ENCODE data around the gene USP26.
"Not testable (repeated sequence)": the region's sequence is repeated elsewhere in the genome, so short reads cannot be mapped to it uniquely, and the experiment has no call there.

The USP26 gene

GRCh38 chrX:133097031-133097430 lies at the start of gene USP26:
Gene USP26 (minus strand): TSS chrX:133097109. CDS start chrX:133028220, 68,889 bp downstream.
- no peak for DNase-seq (ENCODE audit: low read depth in 2 of 2)

DNA sequence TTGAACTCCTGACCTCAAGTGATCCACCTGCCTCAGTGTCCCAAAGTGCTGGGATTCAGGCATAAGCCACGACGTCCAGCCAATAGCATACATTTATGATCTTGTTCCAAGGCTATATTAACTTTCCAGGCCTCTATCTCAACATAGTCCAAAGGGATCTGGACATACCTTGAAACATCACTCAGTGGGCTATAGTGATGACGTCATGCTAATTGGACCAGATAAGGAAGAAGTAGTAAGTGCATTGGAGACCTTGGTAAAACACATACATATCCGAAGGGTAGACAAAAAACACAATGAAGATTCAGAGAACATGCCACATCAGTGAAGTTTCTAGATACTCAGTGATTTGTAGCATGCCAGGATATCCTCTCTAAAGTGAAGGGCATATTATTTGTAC lies 37.4 kb upstream of the USP26 start:
- DNase-seq (ENCODE audit: low read depth in 2 of 2), result no peak

GRCh38 chrX:133120406-133120805 lies 23.5 kb upstream of the USP26 start:
- no peak for DNase-seq (ENCODE audit: low read depth in 2 of 2)

DNA sequence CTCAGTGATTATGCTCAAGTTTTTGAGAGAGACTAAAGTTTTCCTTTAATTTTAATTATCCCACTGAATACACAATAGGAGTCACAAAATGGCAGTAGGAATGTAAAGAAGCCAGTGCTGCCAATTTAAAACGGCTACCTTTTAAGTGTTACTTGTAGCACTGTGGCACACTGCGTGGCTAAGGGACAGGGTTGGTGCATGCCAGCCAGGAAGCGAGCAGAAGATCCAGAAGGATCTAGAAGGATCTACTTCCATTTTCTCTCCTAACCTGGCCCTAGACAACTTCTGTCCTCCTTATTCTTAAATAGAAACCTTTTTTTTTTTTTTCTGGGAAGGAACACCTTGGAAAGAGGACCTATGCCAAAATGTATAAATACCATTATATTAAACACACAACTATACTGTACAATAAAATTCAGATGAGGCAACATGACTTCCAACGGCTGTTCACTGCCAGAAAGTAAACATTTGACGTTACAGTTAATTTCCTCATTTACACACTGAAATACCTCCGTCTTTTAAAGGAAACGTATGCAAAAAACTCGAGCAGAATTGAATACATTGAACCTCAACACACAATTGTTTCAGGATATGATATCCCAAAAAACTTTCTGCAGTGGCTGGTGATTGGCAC lies 2.7 kb downstream of the USP26 start:
- DNase-seq (ENCODE audit: low read depth in 2 of 2), result no peak

DNA sequence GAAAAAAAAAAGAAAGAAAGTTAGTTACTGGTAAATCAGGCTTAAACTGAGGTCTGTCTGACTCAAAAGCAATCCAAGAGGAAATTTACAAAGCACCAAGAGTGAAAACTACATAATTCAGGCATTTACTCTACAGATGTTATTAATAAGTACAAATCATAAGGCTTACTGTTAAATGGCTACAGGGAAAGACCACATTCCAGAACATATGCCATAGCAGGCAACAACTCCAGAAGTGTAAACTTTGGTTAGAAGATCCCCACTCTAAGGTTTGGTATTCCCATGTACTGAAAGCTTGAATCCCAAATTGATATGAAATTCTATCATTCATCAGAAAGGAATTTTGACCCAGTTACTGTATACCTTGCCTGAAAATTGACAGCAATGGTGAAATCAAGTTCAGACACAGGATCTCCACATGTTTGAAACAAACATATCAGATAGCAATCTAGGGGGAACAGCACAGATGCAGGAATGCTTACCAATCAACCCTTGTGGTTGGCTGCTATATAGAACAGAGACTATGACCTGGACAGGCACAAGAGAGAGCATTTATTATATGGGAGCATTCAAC lies 6.6 kb downstream of the USP26 start:
- no peak for DNase-seq (ENCODE audit: low read depth in 2 of 2)

- DNase-seq (ENCODE audit: low read depth in 2 of 2), result no peak
These were observed 7.5 kb downstream of the USP26 start for GRCh38 chrX:133089411-133089810.

GRCh38 chrX:133085785-133086184 lies 11.1 kb downstream of the USP26 start:
- DNase-seq (ENCODE audit: low read depth in 2 of 2), result no peak

GRCh38 chrX:133085056-133085455 lies 11.9 kb downstream of the USP26 start:
- not testable (repeated sequence) for DNase-seq (ENCODE audit: low read depth in 2 of 2)

GRCh38 chrX:133083899-133084298 lies 13.0 kb downstream of the USP26 start:
- DNase-seq (ENCODE audit: low read depth in 2 of 2), result no peak

DNA sequence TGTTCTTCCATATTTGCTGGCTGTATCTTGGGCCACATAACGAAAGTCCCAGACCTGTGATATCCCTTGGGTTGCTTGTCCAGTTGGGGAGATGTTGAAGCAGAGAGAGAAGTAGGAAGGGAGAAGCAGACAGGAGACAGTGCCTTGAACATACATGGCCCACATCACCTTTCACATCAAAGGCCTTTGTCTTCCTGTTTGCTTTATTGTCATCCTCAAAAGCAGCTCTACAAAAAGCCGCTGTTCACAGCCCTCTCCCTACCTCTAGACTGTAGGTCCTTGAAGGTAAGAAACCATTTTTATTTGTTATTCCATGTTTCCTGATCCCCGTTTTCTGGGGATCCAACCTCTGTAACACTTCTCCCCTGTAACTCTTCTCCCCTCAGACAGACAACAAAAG lies 14.9 kb downstream of the USP26 start:
- no peak for DNase-seq (ENCODE audit: low read depth in 2 of 2)

DNA sequence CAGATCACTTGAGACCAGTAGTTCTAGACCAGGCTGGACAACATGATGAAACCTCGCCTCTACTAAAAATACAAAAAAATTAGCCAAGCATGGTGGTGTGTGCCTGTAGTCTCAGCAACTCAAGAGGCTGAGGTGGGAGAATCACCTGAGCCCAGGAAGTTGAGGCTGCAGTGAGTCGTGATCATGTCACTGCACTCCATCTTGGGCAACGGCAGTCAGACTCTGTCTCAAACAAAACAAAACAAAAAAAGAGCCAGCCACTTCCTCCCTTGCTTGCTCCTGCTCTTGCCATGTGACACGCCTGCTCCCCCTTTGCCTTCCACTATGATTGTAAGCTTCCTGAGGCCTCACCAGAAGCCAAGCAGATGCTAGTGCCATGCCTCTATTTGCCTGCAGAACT lies 19.1 kb downstream of the USP26 start:
- not testable (repeated sequence) for DNase-seq (ENCODE audit: low read depth in 2 of 2)

GRCh38 chrX:133072566-133072965 lies 24.3 kb downstream of the USP26 start:
- DNase-seq (ENCODE audit: low read depth in 2 of 2), result no peak

DNA sequence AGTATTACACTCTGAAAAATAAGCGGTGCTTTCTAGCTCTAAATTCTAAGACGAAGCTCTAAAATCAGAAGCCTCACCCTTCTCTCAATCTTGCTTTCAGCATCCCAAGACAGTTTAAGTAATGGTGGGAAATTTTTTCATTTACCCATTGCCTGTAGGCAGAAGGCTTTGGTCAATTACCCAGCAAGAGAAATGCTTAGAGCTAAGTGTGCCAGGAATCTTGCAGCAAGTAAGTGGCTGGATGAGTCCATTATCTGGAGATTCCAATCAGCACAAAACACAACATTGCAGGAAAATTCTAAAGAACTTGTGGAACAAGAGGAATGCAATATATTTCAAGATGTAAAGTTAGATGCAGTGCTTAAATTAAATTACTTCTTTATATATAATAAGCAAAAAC lies 28.4 kb downstream of the USP26 start:
- no peak for DNase-seq (ENCODE audit: low read depth in 2 of 2)

- DNase-seq (ENCODE audit: low read depth in 2 of 2), result no peak
These were observed 40.6 kb downstream of the USP26 start for GRCh38 chrX:133056341-133056740.

DNA sequence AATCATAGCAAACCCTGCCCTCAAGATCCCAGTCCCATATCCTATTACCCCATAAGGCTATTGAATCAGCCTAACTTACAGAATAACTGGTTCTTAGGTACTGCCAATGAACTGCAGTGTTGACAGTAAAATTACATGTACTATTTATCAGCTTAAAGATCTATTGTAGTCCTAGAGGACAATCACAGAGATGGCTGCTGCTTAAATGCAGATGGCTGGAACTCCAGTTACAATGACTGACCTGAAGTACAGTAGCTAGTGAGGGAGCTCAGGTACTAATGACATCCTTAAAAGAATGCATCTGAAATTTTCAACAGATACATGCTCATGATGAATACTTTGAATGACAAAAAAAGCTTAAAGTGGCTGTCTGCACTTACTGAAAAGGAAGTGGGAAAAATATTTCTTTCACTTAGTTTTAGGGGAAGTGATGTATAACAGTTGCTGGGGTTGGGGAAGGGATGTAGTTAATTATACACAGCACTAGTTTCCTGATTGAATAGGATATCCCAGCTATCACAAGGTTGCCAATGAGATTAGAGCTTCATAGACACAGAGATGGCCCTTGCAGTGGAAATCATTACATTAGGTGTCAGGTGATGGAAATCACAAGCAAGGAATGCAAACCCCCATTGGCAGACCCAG lies 42.0 kb downstream of the USP26 start:
- DNase-seq (ENCODE audit: low read depth in 2 of 2), result no peak

DNA sequence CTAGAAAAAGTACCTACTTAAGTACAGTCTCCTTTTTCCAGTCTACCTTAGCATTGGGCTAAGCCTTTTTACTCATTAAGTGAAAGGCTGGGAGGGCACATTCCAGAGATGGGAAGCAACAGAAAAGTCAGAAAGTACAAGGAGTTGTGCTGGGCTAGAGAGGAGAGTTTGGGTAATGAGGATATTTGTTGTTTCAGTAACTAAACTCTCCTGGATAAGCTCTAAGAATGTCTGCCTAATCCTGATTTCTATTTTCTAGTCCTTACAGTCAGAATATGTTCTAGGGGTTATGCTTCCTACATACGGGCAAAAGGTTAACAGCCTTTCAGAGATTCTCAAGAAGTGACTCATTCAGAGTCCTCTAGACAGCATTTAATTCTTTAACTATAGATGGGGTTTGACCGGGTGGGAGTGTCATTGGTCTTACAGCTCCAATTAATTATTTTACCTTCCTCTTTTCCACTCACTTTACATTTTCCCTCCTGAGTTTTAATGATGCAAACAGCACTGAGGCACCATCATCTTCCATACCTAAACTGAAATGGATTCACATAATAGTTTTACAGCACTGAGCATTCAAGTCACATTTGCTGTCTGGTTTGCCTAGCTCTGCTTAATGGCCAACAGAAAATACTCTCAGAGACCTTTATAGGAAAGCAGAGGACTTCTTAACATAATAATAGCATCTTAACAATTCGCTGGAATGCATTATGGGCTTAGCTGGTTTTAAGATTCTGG lies 42.9 kb downstream of the USP26 start:
- DNase-seq (ENCODE audit: low read depth in 2 of 2), result no peak

GRCh38 chrX:133048751-133049150 lies 48.2 kb downstream of the USP26 start:
- no peak for DNase-seq (ENCODE audit: low read depth in 2 of 2)

GRCh38 chrX:133046601-133047000 lies 50.3 kb downstream of the USP26 start:
- DNase-seq (ENCODE audit: low read depth in 2 of 2), result no peak

- DNase-seq (ENCODE audit: low read depth in 2 of 2), result no peak
These were observed 50.9 kb downstream of the USP26 start for GRCh38 chrX:133045986-133046385.

- not testable (repeated sequence) for DNase-seq (ENCODE audit: low read depth in 2 of 2)
These were observed 52.6 kb downstream of the USP26 start for GRCh38 chrX:133044145-133044786.

DNA sequence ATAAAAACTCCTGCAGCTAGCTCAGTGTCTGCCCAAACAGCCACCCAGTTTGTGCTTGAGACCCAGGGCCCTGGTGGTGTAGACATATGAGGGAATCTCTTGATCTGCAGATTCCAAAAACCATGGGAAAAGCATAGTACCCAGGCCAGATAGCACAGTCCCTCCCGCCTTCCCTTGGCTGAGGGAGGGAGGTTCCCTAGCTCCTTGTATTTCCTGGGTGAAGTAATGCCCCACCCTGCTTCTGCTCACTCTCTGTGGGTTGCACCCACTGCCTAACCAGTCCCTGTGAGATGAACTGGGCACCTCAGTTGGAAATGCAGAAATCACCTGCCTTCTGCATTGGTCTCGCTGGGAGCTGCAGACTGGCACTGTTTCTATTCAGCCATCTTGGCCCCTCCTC lies 54.6 kb downstream of the USP26 start:
- no peak for DNase-seq (ENCODE audit: low read depth in 2 of 2)

- no peak for DNase-seq (ENCODE audit: low read depth in 2 of 2)
These were observed 63.9 kb downstream of the USP26 start for GRCh38 chrX:133033010-133033409.
